ENCODE data around the gene KIF9.
"Not testable (repeated sequence)": the region's sequence is repeated elsewhere in the genome, so short reads cannot be mapped to it uniquely, and the experiment has no call there.

Gene KIF9, protein sequence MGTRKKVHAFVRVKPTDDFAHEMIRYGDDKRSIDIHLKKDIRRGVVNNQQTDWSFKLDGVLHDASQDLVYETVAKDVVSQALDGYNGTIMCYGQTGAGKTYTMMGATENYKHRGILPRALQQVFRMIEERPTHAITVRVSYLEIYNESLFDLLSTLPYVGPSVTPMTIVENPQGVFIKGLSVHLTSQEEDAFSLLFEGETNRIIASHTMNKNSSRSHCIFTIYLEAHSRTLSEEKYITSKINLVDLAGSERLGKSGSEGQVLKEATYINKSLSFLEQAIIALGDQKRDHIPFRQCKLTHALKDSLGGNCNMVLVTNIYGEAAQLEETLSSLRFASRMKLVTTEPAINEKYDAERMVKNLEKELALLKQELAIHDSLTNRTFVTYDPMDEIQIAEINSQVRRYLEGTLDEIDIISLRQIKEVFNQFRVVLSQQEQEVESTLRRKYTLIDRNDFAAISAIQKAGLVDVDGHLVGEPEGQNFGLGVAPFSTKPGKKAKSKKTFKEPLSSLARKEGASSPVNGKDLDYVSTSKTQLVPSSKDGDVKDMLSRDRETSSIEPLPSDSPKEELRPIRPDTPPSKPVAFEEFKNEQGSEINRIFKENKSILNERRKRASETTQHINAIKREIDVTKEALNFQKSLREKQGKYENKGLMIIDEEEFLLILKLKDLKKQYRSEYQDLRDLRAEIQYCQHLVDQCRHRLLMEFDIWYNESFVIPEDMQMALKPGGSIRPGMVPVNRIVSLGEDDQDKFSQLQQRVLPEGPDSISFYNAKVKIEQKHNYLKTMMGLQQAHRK
- long read RNA-seq, donor 1, transcript KIF9-205 (3 exons, 633 nt) = major isoform, 26 of 31 reads
- long read RNA-seq, donor 1, partial matches to known transcripts = 0 of 31 reads
- long read RNA-seq, donor 1, other reads (novel, unspliced or antisense) = 0 of 31 reads
- long read RNA-seq, donor 2, transcript KIF9-205 (3 exons, 633 nt) = major isoform, 21 of 22 reads
- long read RNA-seq, donor 2, partial matches to known transcripts = 0 of 22 reads
- long read RNA-seq, donor 2, other reads (novel, unspliced or antisense) = 0 of 22 reads
- long read RNA-seq, donor 3, transcript KIF9-205 (3 exons, 633 nt) = major isoform, 7 of 8 reads
- long read RNA-seq, donor 3, partial matches to known transcripts = 0 of 8 reads
- long read RNA-seq, donor 3, other reads (novel, unspliced or antisense) = 0 of 8 reads
- long read RNA-seq, donor 4, transcript KIF9-205 (3 exons, 633 nt) = major isoform, 22 of 23 reads
- long read RNA-seq, donor 4, partial matches to known transcripts = 0 of 23 reads
- long read RNA-seq, donor 4, other reads (novel, unspliced or antisense) = 0 of 23 reads
- long read RNA-seq, donor 5, transcript KIF9-205 (3 exons, 633 nt) = major isoform, 20 of 26 reads
- long read RNA-seq, donor 5, partial matches to known transcripts = 0 of 26 reads
- long read RNA-seq, donor 5, other reads (novel, unspliced or antisense) = 5 of 26 reads
- long read RNA-seq, donor 6, transcript KIF9-205 (3 exons, 633 nt) = major isoform, 27 of 47 reads
- long read RNA-seq, donor 6, partial matches to known transcripts = 18 of 47 reads
- long read RNA-seq, donor 6, other reads (novel, unspliced or antisense) = 0 of 47 reads
- long read RNA-seq, donor 7, transcript KIF9-205 (3 exons, 633 nt) = major isoform, 28 of 35 reads
- long read RNA-seq, donor 7, partial matches to known transcripts = 0 of 35 reads
- long read RNA-seq, donor 7, other reads (novel, unspliced or antisense) = 6 of 35 reads
- long read RNA-seq, donor 8, transcript KIF9-205 (3 exons, 633 nt) = major isoform, 19 of 20 reads
- long read RNA-seq, donor 8, partial matches to known transcripts = 0 of 20 reads
- long read RNA-seq, donor 8, other reads (novel, unspliced or antisense) = 0 of 20 reads

DNA sequence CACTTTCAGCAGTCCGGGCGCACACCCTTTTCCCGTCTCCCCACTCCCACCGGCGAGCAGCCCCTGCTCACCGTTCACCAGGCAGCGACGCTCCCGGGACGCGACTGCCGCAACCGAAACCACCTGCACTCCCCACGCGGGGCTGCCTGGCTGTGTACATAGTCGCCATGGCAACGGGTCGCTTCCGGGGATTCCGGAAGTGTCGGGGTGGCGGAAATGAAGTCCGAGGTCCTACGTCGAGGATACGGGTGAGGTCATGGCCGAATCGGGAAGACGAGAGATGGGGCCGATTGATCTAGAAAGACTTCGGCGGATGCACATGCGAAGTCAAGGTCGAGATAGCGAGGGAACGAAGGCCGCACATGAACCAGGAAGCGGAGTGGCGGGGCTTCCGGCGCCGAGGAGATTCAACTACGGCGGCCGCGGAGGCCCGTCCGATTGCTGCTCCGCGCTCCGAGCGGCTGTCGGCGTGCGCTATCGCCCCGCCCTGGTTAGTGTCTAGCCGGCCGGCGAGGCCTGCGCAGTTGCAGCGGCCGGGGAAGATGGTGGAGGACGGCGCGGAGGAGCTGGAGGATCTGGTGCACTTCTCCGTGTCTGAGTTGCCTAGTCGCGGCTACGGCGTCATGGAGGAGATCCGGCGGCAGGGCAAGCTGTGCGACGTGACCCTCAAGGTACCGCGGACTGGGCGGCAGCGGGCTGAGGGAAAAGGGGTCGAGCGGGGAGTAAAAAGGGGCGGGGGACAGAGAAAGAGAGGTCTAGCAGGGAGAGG, at the start of gene KIF9, which contains the start of gene KLHL18:
TSS of gene KIF9 (minus strand) at position 376 of the 769 bp plus-strand sequence. CDS start 5,425 bp downstream, outside the sequence.
TSS of gene KLHL18 (plus strand) at position 521 of the 769 bp plus-strand sequence. CDS start at position 543, 22 bp downstream.
- DNase-seq = peak; percentile 99

DNA sequence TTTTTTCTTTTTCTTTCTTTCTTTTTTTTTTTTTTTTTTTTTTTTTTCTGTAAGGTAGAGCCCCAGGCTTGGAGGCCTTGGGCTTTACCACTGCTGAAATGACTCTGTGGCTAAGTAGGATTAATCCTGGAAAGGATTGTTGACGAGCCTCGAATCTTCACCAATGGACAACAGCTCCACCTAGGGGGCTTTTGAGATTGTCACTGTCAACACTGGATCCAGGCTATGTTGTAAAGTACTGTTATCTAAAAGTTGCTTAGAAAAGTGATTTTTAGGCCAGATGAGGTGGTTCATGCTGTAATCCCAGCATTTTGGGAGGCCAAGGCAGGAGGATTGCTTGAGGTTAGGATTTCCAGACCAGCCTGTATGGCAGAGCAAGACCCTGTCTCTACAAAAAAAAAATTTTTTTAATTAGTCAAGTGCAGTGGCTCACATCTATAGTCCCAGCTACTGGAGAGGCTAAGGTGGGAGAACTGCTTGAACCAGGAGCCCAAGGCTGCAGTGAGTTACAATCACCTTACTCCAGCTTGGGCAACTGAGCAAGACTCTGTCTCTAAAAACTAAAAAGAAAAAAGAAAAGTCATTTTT, 41.8 kb upstream of the KIF9 start:
- DNase-seq = peak; percentile 25

DNA sequence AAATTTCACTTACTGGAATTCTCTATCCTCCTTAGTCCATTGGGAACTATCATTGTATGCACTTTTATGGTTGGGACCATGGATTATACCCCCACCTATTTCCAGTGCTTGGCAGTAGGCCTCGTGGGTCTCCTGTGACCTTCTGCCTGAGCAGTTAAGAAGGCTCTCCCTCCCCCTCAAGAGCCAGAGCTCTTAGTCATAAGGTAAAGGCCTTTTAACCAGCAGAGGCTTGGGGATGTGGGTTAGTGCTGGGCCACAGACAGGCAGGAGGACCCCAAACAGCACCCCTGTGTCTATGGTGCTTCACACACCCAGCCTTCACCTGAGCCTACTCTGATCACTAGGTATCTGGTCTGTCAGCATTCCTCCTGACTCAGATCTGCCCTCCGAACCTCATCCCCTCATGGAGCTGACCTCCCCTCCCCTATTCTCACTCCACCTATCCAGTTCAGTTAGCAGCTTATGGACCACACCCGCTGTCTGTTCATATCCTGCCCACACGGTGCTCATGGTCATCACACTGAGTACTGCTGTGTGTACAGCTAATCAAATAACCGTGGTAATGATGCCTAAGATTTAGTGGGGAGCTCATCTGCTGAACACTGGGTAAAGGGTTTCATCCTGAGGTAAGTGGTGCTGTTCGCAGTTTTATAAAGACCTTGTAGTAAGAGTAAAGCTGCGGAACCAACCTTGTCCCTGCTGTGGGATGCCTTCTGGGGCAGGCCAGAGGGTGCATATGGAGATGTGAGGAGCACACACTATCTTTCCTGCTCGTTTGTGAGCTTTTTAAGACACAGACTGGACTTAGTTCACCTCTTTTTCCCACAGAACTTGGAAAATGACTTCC, 41.1 kb upstream of the KIF9 start:
- DNase-seq = no peak

DNA sequence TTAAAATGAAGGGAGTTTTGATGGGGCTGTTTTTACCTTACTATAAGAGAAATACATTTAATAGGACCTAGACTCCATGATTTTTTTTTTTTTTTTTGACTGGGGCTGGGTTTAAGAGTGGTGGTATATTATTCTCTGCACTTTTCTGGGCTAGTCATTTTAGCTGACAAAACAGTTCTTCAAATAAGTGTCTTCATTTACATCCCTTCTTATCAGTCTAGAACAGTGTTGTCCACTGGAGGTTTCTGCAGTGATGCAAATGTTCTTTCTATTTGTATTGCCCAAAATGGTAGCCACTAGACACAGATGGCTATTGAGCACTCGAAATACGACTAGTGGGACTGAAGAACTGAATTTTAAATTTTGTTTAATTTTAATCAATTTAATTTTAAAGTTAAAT, 37.4 kb upstream of the KIF9 start:
- no peak for DNase-seq

DNA sequence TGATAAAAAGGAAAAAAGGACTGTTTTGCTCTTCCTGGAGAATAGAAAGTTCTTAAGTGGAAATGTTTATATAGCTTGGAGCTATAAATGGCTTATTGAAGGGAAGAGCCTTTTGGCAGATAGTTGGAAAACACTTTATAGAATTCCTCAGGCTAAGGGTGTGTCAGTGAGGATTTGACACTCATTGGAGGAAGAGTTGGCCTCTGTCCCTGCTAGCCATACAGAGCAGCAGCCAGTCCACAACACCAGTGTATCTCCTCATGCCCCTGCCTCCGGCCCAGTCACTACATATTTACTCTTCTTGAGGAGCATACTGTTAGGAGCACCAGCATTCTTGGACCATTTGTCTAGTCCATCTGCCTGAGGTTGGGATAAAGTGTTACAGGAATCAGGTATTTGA, 36.3 kb upstream of the KIF9 start:
- DNase-seq = no peak

DNA sequence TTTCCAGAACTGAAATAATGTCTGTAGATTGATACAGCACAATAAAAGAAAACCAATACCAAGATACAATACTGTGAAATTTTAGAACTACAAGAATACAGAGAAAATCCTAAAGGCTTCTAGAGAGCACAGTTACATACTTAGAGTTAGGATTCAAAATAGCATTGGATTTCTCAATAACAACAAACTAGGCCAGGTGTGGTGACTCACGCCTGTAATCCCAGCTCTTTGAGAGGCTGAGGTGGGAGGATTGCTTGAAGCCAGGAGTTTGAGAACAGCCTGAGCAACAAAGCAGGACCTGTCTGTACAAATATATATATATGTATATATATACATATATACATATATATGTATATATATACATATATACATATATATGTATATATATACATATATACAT, 33.6 kb upstream of the KIF9 start:
- DNase-seq = not testable (repeated sequence)

DNA sequence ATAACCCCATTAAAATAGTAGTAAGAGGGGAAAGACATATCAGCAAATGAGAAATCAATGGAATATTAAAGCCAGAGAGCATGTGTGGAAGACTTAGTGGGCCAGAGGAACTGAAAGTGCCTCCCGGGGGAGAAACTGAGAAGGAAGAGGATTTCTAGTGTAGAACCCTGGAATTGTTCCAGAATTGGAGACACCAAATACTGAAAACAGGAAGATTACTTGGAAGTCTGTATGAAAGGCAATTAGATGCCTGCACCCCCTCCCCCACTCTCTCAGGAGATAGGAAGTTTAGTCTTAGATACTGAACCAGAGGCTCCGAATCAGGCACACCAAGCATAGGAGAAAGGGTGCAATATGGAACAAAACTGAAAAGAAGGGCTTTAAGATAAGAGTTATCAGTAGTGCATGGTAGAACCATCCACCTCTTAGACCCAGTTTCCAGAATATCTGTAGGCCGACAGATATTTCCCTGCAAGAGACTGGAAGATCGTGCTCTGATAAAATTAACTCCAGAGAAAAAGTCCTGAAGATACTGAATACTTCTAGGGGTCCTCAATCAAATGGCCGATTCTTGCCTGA, 32.6 kb upstream of the KIF9 start:
- no peak for DNase-seq

DNA sequence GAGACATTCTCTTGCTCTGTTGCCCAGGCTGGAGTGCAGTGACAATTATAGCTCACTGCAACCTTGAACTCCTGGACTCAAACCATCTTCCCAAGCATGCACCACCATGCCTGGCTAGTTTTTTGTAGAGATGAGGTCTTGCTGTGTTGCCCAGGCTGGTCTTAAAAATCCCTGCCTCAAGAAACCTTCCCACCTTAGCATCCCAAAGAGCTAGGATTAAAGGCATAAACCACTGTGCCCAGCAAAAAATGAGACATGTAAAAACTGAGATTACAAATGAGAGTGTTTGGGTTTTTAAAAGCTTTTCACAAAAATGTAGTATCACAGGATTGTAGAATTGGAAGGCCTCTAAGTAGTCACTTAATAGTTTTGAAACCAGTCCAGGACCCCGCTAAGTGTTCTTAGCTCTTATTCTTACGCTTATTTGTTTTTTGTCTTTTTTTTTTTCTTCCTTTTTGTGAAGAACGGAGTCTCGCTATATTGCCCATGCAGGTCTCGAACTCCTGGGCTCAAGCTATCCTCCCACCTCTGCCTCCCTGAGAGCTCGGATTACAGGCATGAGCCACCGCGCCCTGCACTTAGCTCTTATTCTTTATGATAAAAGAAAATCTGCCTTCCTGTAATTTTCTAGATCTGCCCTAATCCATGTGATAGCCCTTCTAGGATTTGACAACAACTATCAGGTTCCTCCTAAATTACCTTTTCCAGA, 31.6 kb upstream of the KIF9 start:
- DNase-seq = no peak

DNA sequence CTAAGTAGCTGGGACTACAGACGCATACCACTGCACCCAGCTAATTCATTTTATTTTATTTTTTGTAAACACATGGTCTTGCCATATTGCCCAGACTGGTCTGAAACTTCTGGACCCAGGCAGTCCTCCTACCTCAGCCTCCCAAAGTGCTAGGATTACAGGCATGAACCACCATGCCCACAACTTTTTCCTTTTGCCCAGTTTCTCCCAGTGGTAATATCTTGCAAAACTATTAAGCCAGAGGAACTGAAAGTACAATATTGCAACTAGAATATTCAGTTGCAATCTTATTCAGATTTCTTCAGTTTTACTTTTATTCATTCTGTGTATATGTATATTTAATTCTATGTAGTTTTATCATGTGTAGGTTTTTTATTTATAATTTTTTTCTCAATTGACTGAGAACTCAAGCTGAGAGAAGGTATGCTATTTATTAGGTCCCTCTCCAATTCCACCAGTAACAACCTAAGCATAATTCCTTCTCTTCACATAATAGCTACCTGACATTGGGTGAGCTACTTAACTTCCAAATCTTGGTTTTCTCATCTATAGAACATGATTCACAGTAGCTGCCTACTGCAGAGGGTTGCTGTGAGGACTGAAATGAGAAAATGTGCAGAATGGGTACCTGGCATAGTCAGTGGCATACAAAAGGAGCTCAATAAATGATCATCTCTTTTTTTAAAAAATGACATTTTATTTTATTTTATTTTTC, 30.9 kb upstream of the KIF9 start:
- no peak for DNase-seq

DNA sequence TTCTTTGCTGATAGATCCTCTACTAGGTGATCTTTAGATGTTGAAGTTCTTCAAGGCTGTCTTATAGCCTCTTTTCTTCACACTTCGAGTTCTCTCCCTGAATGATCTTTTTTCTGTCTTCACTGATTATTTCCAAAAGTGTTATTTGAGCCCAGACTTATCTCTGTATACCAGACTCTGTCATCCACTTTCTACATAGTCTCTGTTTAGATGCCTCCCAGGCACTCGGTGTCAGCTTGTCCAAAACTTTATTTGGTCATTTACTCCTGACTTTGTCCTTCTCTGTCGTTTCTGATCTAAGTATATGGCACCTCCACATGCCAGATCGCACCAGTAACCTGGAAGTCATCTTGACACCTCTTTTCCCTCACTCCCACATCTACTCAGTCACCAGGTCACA, 27.8 kb upstream of the KIF9 start:
- DNase-seq = no peak

DNA sequence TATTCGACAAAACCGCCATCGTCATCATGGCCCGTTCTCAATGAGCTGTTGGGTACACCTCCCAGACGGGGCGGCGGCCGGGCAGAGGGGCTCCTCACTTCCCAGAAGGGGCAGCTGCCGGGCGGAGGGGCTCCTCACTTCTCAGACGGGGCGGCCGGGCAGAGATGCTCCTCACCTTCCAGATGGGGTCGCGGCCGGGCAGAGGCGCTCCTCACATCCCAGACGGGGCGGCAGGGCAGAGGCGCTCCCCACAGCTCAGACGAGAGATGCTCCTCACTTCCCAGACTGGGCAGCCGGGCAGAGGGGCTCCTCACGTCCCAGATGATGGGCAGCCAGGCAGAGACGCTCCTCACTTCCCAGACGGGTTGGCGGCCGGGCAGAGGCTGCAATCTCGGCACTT, 26.6 kb upstream of the KIF9 start:
- DNase-seq = not testable (repeated sequence)

DNA sequence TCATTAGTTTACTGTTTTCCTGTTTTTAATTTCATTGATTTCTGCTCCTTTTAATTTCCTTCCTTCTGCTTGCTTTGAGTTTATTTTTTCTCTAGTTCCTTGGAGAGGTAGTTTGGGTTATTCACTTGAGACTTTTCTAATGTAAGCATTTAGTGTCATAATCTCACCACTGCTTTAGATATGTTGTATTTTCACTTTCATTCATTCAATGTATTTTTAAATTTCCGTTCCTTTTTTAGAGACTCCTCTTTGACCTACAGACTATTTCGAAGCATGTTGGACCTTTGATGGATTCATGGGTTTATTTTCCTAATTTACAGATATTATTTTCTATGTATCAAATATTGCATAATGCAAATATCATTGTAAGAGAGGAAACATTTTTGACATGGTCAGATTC, 23.4 kb upstream of the KIF9 start:
- no peak for DNase-seq

DNA sequence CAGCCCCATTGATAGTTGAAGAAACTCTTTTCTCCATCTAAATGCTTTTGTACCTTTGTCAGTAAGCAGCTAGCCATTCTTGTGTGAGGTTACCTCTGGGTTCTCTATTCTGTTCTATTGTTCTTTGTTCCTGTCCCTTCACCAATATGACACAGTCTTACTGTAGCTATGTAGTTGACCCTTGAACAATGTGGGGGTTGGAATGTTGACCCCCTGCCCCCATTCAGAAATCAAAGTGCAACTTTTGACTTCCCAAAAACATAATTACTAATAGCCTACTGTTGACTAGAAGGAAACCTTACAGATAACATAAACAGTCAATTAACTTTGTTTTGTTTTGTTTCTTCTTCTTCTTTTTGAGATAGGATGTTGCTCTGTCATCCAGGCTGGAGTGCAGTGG, 18.9 kb upstream of the KIF9 start:
- no peak for DNase-seq

DNA sequence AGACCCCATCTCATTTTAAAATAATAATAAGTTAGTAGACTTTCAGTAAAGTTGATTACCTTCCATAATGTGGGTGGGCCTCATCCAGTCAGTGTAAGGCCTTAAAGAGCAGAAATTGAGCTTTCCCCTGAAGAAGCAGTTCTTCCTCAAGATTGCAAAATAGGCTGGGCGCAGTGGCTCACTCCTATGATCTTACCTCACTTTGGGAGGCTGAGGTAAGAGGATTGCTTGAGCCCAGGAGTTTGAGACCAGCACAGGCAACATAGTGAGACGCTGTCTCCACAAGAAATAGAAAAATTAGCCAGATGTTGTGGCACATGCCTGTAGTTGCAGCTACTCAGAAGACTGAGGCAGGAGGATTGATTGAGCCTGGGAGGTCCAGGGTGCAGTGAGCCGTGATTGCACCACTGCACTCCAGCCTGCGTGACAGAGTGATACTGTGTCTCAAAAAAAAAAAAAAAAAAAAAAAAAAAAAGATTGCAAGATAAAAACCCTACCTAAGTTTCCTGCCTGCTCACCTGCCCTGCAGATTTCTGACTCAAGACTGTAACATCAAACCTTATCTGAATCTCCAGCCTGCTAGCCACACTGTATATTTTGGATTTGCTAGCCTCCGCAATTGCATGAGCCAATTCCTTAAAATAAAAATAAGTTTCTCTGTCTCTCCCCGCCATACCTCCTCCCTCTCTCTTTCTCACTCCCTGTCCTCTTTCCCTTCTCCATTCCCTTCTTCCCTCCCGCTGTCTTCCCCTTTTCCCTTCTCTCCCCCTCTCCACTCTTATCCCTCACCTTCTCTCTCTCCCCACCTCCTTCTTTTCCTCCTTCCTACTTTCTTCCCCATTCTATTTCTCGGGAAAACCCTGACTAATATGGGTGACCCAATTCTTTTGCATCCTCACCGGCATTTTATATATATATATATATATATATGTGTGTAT, 17.1 kb upstream of the KIF9 start:
- DNase-seq = no peak

DNA sequence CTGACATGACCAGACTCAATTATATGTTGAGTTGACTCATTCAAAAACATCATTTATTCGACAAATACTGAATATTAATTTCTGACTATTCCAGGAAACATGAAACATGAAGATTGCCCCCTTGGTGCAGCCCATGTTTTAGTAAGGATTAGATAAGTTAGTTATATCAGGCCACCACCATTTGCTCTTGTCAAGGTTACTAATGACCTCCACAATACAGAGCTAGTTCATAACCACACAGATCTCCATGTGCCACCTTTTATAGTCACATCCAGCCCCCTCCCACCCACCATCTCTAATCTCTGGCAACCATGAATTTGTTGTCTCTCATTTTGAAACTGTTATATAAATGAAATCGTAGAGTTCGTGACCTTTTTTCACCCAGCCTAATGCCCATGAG, 15.8 kb upstream of the KIF9 start:
- DNase-seq = no peak
